GM19035 (cell line): ENCODE results near the gene BGLAP.
A peak's percentile ranks its signal among the peaks of the same experiment; 100 is the strongest.
"Not testable (repeated sequence)": the region's sequence is repeated elsewhere in the genome, so short reads cannot be mapped to it uniquely, and the experiment has no call there.

Experiments
- ATAC-seq: cut with Tn5 transposase; IDR thresholded peaks from one replicate; pipeline ENCODE4 v1.9.1; 2021; ENCODE audit not compliant: unreplicated experiment

Gene BGLAP

GRCh38 chr1:156241926-156242325, at the start of gene BGLAP:
Gene BGLAP (plus strand): TSS chr1:156242184. CDS start chr1:156242232, 48 bp downstream.
- no peak for ATAC-seq

- ATAC-seq = no peak
These were observed 48.8 kb upstream of the BGLAP start for GRCh38 chr1:156193208-156193487.

GRCh38 chr1:156193488-156194299, 48.3 kb upstream of the BGLAP start, which contains the start of gene SLC25A44:
Gene SLC25A44 (plus strand): TSS chr1:156194104. CDS start chr1:156199848, 5,744 bp downstream.
- ATAC-seq = peak; percentile 95

- peak; percentile 2 for ATAC-seq
These were observed 47.7 kb upstream of the BGLAP start for GRCh38 chr1:156194300-156194652.

GRCh38 chr1:156195853-156196252, 46.1 kb upstream of the BGLAP start:
- ATAC-seq = no peak

GRCh38 chr1:156196445-156196844, 45.5 kb upstream of the BGLAP start:
- no peak for ATAC-seq

GRCh38 chr1:156198831-156199349, 43.1 kb upstream of the BGLAP start:
- ATAC-seq = no peak

- no peak for ATAC-seq
These were observed 41.9 kb upstream of the BGLAP start for GRCh38 chr1:156200044-156200443.

- no peak for ATAC-seq
These were observed 38.7 kb upstream of the BGLAP start for GRCh38 chr1:156203331-156203730.

- no peak for ATAC-seq
These were observed 37.3 kb upstream of the BGLAP start for GRCh38 chr1:156204686-156205085.

- no peak for ATAC-seq
These were observed 30.7 kb upstream of the BGLAP start for GRCh38 chr1:156211243-156211642.

- ATAC-seq = no peak
These were observed 29.9 kb upstream of the BGLAP start for GRCh38 chr1:156212130-156212529.

GRCh38 chr1:156212833-156213643, 28.9 kb upstream of the BGLAP start, which contains the start of gene PMF1:
Gene PMF1 (plus strand): TSS chr1:156213007. CDS start chr1:156213016, 9 bp downstream.
- peak; percentile 91 for ATAC-seq

GRCh38 chr1:156213644-156213966, 28.4 kb upstream of the BGLAP start:
- ATAC-seq = no peak

GRCh38 chr1:156214024-156214748, 27.8 kb upstream of the BGLAP start:
- no peak for ATAC-seq

GRCh38 chr1:156216361-156217086, 25.5 kb upstream of the BGLAP start:
- not testable (repeated sequence) for ATAC-seq

GRCh38 chr1:156217871-156218270, 24.1 kb upstream of the BGLAP start:
- ATAC-seq = no peak

GRCh38 chr1:156220226-156220625, 21.8 kb upstream of the BGLAP start:
- no peak for ATAC-seq

- no peak for ATAC-seq
These were observed 19.8 kb upstream of the BGLAP start for GRCh38 chr1:156221986-156222692.

GRCh38 chr1:156225677-156226014, 16.3 kb upstream of the BGLAP start:
- peak; percentile 26 for ATAC-seq
